HepG2 (cell line): ENCODE measurements around the gene SNHG17. TPM values are rescaled to one million over a fixed set of nuclear protein-coding genes. Genes with fewer than 3 reads are reported as not detected.

ENCODE experiments used
- ATAC-seq: fragments of 200-7000 bp; cut with Tn5 transposase; 3 replicates; pipeline ENCODE4 v1.9.1; 2020; ENCODE audit warnings: mild to moderate bottlenecking, moderate library complexity
- BruUV-seq: library from RNA; stranded (reverse); fragments of 400-500 nt; replicated peaks from 2 replicates; lab custom pipeline; 2021; lab: Mats Ljungman, UMichigan
- CTCF ChIA-PET: fragments of 300-600 bp; formaldehyde crosslinking; extraction: SDS; loops from one replicate; lab custom pipeline; 2021; ENCODE audit warnings: low total read pairs, inconsistent platforms, low intra/inter-chr PET ratio; lab: Yijun Ruan, JAX
- POLR2A ChIA-PET: fragments of 350-600 bp; sonication (Branson Sonifier 250); formaldehyde crosslinking; loops from one replicate; lab custom pipeline; 2020; ENCODE audit warnings: antibody characterized with exemption, inconsistent platforms; lab: Yijun Ruan, JAX
- DNase-seq: peaks from one replicate; pipeline ENCODE4 v3.0.0-alpha.2; 2015; ENCODE audit warnings: low spot score
- FAIRE-seq: peaks from 3 replicates; lab custom pipeline; 2011; peaks lifted over from hg19 to GRCh38; lab: Jason Lieb, UNC
- H2AFZ ChIP-seq: one replicate; pipeline ENCODE4 v1.6.1; 2011; ENCODE audit warnings: low read length, inconsistent platforms
- H3K27ac ChIP-seq: fragments of 300-600 bp; 3 replicates; pipeline ENCODE4 v1.8.0; 2011; ENCODE audit warnings: mixed run types, mild to moderate bottlenecking, mixed read lengths, low read length, inconsistent platforms; ENCODE audit not compliant: insufficient read depth; ENCODE audit errors: extremely low read length
- H3K27me3 ChIP-seq, 2 experiments: fragments of 200-600 bp in 1 of 2; 2 replicates in 1 of 2; 3 replicates in 1 of 2; pipeline versions ENCODE4 v1.6.0 to v1.8.0; 2011; ENCODE audit warnings: low read length in 2 of 2, mild to moderate bottlenecking in 2 of 2, moderate library complexity in 2 of 2, inconsistent platforms in 1 of 2; ENCODE audit not compliant: insufficient read depth in 2 of 2, control insufficient read depth in 1 of 2
- H3K36me3 ChIP-seq, 2 experiments: fragments of 200-600 bp in 1 of 2; replicated peaks in 1 of 2; 2 replicates in 1 of 2; 3 replicates in 1 of 2; pipeline versions ENCODE4 v1.5.1 to v1.8.0; 2011; ENCODE audit warnings: low read length in 2 of 2, inconsistent platforms in 1 of 2; ENCODE audit not compliant: insufficient read depth in 2 of 2, control insufficient read depth in 1 of 2
- H3K4me1 ChIP-seq: 2 replicates; pipeline ENCODE4 v1.5.1; 2012; ENCODE audit warnings: low read length, inconsistent platforms; ENCODE audit not compliant: insufficient read depth
- H3K4me2 ChIP-seq: 2 replicates; pipeline ENCODE4 v1.6.0; 2011; ENCODE audit warnings: low read depth, low read length, inconsistent platforms
- H3K4me3 ChIP-seq, 3 experiments: fragments of 200-600 bp in 1 of 3; sonication (generic), shearing (Covaris generic) in 1 of 3; replicated peaks in 1 of 3; 2 replicates each; pipeline ENCODE4 v1.5.1; 2011 to 2016; ENCODE audit warnings: low read length in 3 of 3, inconsistent platforms in 2 of 3, low read depth in 2 of 3, mild to moderate bottlenecking in 2 of 3, control low read depth in 1 of 3, mixed read lengths in 1 of 3; ENCODE audit not compliant: insufficient read depth in 1 of 3
- H3K79me2 ChIP-seq: one replicate; pipeline ENCODE4 v1.6.1; 2011; ENCODE audit warnings: low read length, inconsistent platforms; ENCODE audit not compliant: insufficient read depth
- H3K9ac ChIP-seq: 2 replicates; pipeline ENCODE4 v1.6.0; 2011; ENCODE audit warnings: mild to moderate bottlenecking, low read depth, low read length, inconsistent platforms; ENCODE audit not compliant: insufficient read depth
- H3K9me3 ChIP-seq: 2 replicates; pipeline ENCODE4 v1.5.1; 2012; ENCODE audit warnings: mild to moderate bottlenecking, low read length
- H4K20me1 ChIP-seq: 2 replicates; pipeline ENCODE4 v1.6.0; 2011; ENCODE audit warnings: inconsistent platforms, mild to moderate bottlenecking, low read length, moderate library complexity; ENCODE audit not compliant: insufficient read depth
- ARNTL ChIP-seq: sonication (generic); formaldehyde crosslinking; IDR thresholded peaks from 2 replicates; pipeline ENCODE4 v1.4.0; 2020; ENCODE audit warnings: mild to moderate bottlenecking, missing genetic modification reagents
- HDAC2 ChIP-seq: sonication (generic); formaldehyde crosslinking; IDR thresholded peaks from 2 replicates; pipeline ENCODE4 v1.4.0; 2020; ENCODE audit warnings: missing genetic modification reagents
- HMG20A ChIP-seq: IDR thresholded peaks from 2 replicates; pipeline ENCODE4 v1.6.1; 2016; ENCODE audit warnings: borderline replicate concordance
- KAT2B ChIP-seq: fragments of 150-350 bp; IDR thresholded peaks from 2 replicates; pipeline ENCODE4 v1.6.1; 2014; ENCODE audit warnings: low read depth, low read length, borderline replicate concordance
- MLXIP ChIP-seq: sonication (generic); formaldehyde crosslinking; IDR thresholded peaks from 2 replicates; pipeline ENCODE4 v1.9.0; 2021; ENCODE audit warnings: missing genetic modification reagents, borderline replicate concordance
- POLR2AphosphoS2 ChIP-seq: IDR thresholded peaks from 2 replicates; pipeline ENCODE4 v1.6.1; 2011; ENCODE audit warnings: low read depth, low read length, improper control_type of control experiment
- RNF2 ChIP-seq: fragments of 450-650 bp; conservative IDR thresholded peaks from 2 replicates; pipeline ENCODE4 v1.6.1; 2016; ENCODE audit warnings: low read depth
- SMARCE1 ChIP-seq: fragments of 450-650 bp; IDR thresholded peaks from 2 replicates; pipeline ENCODE4 v1.6.1; 2017; ENCODE audit warnings: borderline replicate concordance
- SOX13 ChIP-seq, 3 experiments: fragments of 450-650 bp in 1 of 3; sonication (generic) in 1 of 3; formaldehyde crosslinking in 1 of 3; IDR thresholded peaks in 2 of 3; conservative IDR thresholded peaks in 1 of 3; 2 replicates each; pipeline versions ENCODE4 v1.5.0 to v1.6.1; 2016 to 2020; ENCODE audit warnings: antibody characterized with exemption in 1 of 3, mild to moderate bottlenecking in 1 of 3, missing compliant biosample characterization in 1 of 3, missing genetic modification reagents in 1 of 3, moderate library complexity in 1 of 3
- TEAD3 ChIP-seq: optimal IDR thresholded peaks from 2 replicates; pipeline ENCODE3; 2016; ENCODE audit warnings: borderline replicate concordance
- ZBTB21 ChIP-seq: sonication (generic); formaldehyde crosslinking; IDR thresholded peaks from 2 replicates; pipeline ENCODE4 v1.4.0; 2020; ENCODE audit warnings: missing genetic modification reagents
- ZMYM3 ChIP-seq: sonication (generic); formaldehyde crosslinking; IDR thresholded peaks from 2 replicates; pipeline ENCODE4 v1.5.1; 2020; ENCODE audit warnings: mild to moderate bottlenecking, missing genetic modification reagents
- ZNF121 ChIP-seq: sonication (generic); formaldehyde crosslinking; IDR thresholded peaks from 2 replicates; pipeline ENCODE4 v1.5.0; 2020; ENCODE audit warnings: mild to moderate bottlenecking, missing genetic modification reagents
- ZNF138 ChIP-seq: sonication (generic); formaldehyde crosslinking; IDR thresholded peaks from 2 replicates; pipeline ENCODE4 v1.5.0; 2020; ENCODE audit warnings: mild to moderate bottlenecking, low read depth, missing genetic modification reagents
- ZNF362 ChIP-seq: sonication (generic); formaldehyde crosslinking; IDR thresholded peaks from 2 replicates; pipeline ENCODE4 v1.4.0; 2020; ENCODE audit warnings: missing genetic modification reagents, mild to moderate bottlenecking, borderline replicate concordance
- ZNF724P ChIP-seq: sonication (generic); formaldehyde crosslinking; IDR thresholded peaks from 2 replicates; pipeline ENCODE4 v1.8.0; 2022; ENCODE audit warnings: missing genetic modification reagents, borderline replicate concordance
- ZNF841 ChIP-seq: sonication (generic); formaldehyde crosslinking; IDR thresholded peaks from 2 replicates; pipeline ENCODE4 v1.8.1; 2023; ENCODE audit warnings: missing genetic modification reagents, borderline replicate concordance
- WGBS: methylation state at CpG from one replicate; pipeline ENCODE4 v1.1.6; 2017; ENCODE audit warnings: low lambda C conversion rate; 5-methylcytosine and 5-hydroxymethylcytosine counted together
- in situ Hi-C: cut with HindIII; loops from 2 replicates; pipeline ENCODE4 v1.10.0; 2017; ENCODE audit warnings: low pct_unique_long_range_greater_than_20kb; ENCODE audit not compliant: extremely low pct_ligation_motif_present
- intact Hi-C: fragments of 100-400 bp; cut with micrococcal nuclease; formaldehyde crosslinking; loops from one replicate; pipeline ENCODE4 v1.10.0; 2022; ENCODE audit not compliant: unreplicated experiment
- polyA plus RNA-seq, 8 experiments: library from polyadenylated mRNA; depleted of rRNA in 3 of 8; stranded (reverse) in 7 of 8; unstranded in 1 of 8; fragments of >200 nt; fragmentation: Illumina TruSeq in 4 of 8; extraction: Trizol in 4 of 8; gene quantifications; 2 replicates each; pipeline versions ENCODE4 v1.2.1 to v1.2.3, GENCODE V29; 2011 to 2016; ENCODE audit warnings: low read depth in 4 of 8, missing spikeins in 1 of 8, mixed read lengths in 1 of 8; ENCODE audit not compliant: insufficient read depth in 1 of 8
- total RNA-seq, 5 experiments: library from RNA; depleted of rRNA; stranded (reverse); fragments of >200 nt; fragmentation: Illumina TruSeq; extraction: Trizol; gene quantifications; 2 replicates each; pipeline ENCODE4 v1.2.3, GENCODE V29; 2016; ENCODE audit warnings: low read depth in 1 of 5

Gene SNHG17
- total and polyA plus RNA-seq, 2 of the 13 experiments (the other 11 are each of a cell fraction or from before 2014, with no cell fraction given) = 26.2 to 41.2 TPM

- POLR2A ChIA-PET = interaction anchor here (2.0 to 7.1 kb wide), 6 partner anchors 9 to 39 kb away, joined by 7 to 294 read pairs (median 46); partner anchors contain the start of gene RALGAPB
- peak overlapping the region; percentile 90 for H3K9ac ChIP-seq
- no peaks in the 10 kb centered on the region for H3K9me3 ChIP-seq
- in situ Hi-C loops = loop anchor here (25.0 kb wide), 1 partner anchor 304 kb away; the partner anchor contains the start of gene ACTR5
- no peak overlapping the region for H2AFZ ChIP-seq
- no peak overlapping the region for H3K27ac ChIP-seq
- H3K4me2 ChIP-seq = peak overlapping the region; percentile 94
- peaks cover 51% of the 10 kb centered on the region for H4K20me1 ChIP-seq
- no peak for ATAC-seq
- FAIRE-seq = no peak
- intact Hi-C loops = loop anchor here (10.0 kb wide), 1 partner anchor 881 kb away; no protein-coding TSS in a partner anchor
- no peak for DNase-seq
- BruUV-seq = no TSS peak
- H3K36me3 ChIP-seq = peaks cover 40 to 53% of the 10 kb centered on the region in 2 experiments
- CTCF ChIA-PET = interaction anchor here (5.3 kb wide), 1 partner anchor 14 kb away, joined by 314 read pairs; no protein-coding TSS in a partner anchor
- no peaks in the 10 kb centered on the region; a peak in 1 of 5 replicates for H3K27me3 ChIP-seq
- WGBS = 93% methylated on average over 9 of the region's 9 CpGs
- H3K79me2 ChIP-seq = peaks cover 61% of the 10 kb centered on the region
- H3K4me3 ChIP-seq = peak overlapping the region; percentile 77 to 87 (median 81)
- peaks cover 47% of the 10 kb centered on the region for H3K4me1 ChIP-seq
- no peak for TF ChIP-seq SMARCE1
- TF ChIP-seq ZNF362 (CRISPR knock-in tag) = no peak
- no peak for TF ChIP-seq RNF2
- 0 out of 2 replicates have a peak, but pooled peaks have one; percentile 3 for TF ChIP-seq KAT2B
- TF ChIP-seq ZNF138 (CRISPR knock-in tag) = no peak
- TF ChIP-seq ZNF724P (CRISPR knock-in tag) = 0 out of 2 replicates have a peak, but pooled peaks have one; percentile 22
- peak; percentile 8 for TF ChIP-seq TEAD3
- no peak for TF ChIP-seq SOX13 (IDR thresholded peaks at IDR 0.05)
- TF ChIP-seq SOX13 (CRISPR knock-in tag; conservative IDR thresholded peaks at IDR 0.05 in 1 of 2, IDR thresholded peaks at IDR 0.05 in 1 of 2) = no peak
- TF ChIP-seq ZNF121 = peak; percentile 93
- TF ChIP-seq MLXIP = no peak
- TF ChIP-seq ARNTL (CRISPR knock-in tag) = no peak
- no peak for TF ChIP-seq HMG20A (CRISPR knock-in tag)
- TF ChIP-seq ZBTB21 = no peak
- peak; percentile 61 for TF ChIP-seq ZMYM3 (CRISPR knock-in tag)
- TF ChIP-seq HDAC2 (CRISPR knock-in tag) = peak; percentile 47; the same call in 1 of the 2 replicates
- TF ChIP-seq POLR2AphosphoS2 = no peak
- TF ChIP-seq ZNF841 (CRISPR knock-in tag) = 0 out of 2 replicates have a peak, but pooled peaks have one; percentile 43
Observed at GRCh38 chr20:38433304-38433972, 1.7 kb downstream of the SNHG17 start.
